IPS-18c (cell line): ENCODE results near the gene PTPRN2.

ENCODE experiments used
- H3K4me3 ChIP-seq: 2 replicates; pipeline ENCODE4 v1.7.0; 2013; ENCODE audit warnings: low read depth, mild to moderate bottlenecking, low read length, moderate library complexity; ENCODE audit not compliant: insufficient read depth
- H3K9me3 ChIP-seq: one replicate; pipeline ENCODE4 v1.6.1; 2013; ENCODE audit warnings: mild to moderate bottlenecking, low read length, moderate library complexity; ENCODE audit not compliant: control insufficient read depth, insufficient read depth

PTPRN2 gene

DNA sequence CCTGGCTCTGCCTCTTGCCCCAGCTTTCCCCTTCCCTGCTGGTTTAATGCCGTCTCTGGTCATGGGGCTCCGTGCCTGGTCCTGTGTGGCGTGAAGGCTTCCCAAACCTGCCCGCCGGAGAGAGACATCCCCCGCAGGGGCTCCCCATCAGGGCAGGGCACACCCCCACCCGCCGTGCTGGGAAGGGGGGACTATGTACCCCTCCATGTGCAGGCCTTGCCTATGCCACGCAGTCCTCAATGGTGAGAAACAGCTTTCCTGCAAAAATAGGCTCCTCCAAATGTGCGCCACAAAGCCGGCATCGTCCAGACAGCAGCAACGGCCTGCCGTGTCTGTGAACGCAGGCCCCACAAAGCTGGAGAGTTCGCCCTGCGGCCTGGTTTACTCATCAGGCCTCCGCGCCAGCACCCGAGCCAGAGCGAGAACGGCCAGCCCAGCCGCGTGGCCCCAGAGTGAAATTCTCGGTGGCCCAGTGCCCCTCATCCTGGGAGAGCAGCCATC, 937.4 kb downstream of the PTPRN2 start:
- peaks cover 15% of the 10 kb centered on the region for H3K9me3 ChIP-seq
- no peak overlapping the region for H3K4me3 ChIP-seq

DNA sequence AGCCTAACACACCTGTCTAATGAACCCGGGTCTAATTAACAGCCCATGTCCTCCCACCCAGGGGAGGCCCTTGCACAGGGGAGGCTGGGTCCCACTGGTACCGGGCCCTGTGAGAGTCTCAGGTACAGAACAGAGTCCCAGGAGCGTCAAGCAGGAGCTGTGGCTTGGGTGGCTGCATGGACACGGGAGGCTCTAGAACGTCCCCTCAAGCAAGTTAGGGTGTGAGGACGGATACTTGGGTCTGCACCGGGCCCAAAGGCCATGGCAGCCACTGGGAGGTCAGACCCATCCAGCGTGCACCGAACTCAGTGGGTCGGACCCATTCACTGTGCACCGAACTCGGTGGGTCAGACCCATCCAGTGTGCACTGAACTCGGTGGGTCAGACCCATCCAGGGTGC, 941.1 kb downstream of the PTPRN2 start:
- Histone ChIP-seq H3K9me3 (peaks cover 27% of the 10 kb centered on the region), H3K4me3 (no peak overlapping the region)

DNA sequence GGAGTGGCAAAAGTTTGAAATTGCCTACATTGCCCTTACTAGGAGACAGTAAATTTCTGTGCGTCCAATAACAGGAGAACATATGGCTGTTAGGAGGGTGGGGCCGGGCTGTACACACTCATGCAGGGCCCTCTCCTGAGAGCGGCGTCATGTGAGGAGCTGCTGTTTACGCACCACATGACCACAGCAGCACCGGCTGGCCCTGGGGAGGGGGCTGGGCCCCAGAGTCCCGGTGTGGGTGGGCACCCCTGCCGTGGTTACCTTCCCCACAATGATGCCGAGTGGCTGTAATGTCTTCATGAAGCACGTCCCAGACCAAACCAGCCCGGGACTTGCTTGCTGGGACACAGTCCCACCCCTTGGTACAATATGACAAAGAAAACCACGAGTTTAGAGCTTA, 942.1 kb downstream of the PTPRN2 start:
- Histone ChIP-seq H3K4me3 (no peak overlapping the region; the same call in 1 of the 2 replicates), H3K9me3 (peaks cover 27% of the 10 kb centered on the region)

DNA sequence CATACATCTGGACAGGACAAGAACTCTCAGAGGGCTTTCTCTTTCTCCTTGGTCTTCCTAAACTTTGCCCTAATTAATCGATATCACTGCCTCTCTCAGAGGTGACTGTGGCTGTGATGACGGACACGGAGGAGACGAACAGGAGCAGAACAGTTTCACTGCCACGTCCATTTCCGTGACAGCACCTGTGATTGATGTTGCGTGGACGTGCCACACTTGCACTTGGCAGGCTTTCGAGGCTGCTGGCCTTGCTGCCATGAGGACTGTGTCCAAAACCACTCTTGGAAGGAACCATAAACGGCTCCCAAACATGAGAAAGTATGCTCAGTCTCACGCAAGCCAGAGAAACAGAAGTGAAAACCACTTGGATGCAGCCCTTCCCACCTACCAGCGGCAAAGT, 942.7 kb downstream of the PTPRN2 start:
- Histone ChIP-seq H3K4me3 (no peak overlapping the region), H3K9me3 (peaks cover 27% of the 10 kb centered on the region)

DNA sequence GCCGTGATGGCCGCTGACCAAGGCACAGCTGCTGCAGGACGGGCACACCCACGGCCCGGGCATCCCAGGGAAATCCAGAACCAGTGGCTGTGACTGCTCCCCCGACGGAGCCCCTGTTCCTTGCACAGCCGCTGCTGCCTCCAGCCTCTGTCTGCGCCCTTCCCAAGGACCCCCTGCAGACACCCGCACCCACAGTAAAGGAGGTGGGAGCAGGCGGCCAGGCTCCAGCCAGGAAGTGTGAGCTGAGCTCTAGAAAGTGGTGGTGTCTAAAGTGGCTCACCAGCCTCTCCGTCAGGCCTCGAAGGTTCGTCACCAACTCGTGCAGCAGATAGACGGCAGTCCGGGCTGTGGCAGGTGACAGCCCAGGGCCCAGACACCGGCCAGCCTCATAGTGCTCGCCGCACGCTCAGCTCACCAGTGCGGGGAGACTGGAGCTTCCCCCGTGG, 944.1 kb downstream of the PTPRN2 start:
- Histone ChIP-seq H3K9me3 (peaks cover 31% of the 10 kb centered on the region), H3K4me3 (no peak overlapping the region)

DNA sequence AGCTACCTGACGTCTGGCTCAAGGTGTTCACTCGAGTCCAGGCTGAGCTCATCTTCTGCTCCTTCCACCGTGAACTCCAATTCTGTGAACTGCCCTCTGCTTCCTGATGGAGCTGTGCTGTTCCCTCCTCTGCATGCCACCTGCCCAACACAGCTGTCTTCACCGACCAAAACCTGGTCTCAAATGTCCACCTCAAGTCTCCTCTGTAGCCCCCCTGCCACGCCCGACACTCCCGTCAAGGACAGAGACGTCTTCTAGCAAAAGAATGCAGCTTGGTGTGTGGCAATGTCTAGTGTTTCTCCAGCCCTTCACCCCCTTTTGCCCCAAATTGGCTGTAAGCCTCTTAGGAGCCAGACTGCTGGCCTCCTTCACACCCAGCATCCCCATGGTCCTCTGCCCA, 945.8 kb downstream of the PTPRN2 start:
- peaks cover 42% of the 10 kb centered on the region for H3K9me3 ChIP-seq
- no peak overlapping the region for H3K4me3 ChIP-seq

DNA sequence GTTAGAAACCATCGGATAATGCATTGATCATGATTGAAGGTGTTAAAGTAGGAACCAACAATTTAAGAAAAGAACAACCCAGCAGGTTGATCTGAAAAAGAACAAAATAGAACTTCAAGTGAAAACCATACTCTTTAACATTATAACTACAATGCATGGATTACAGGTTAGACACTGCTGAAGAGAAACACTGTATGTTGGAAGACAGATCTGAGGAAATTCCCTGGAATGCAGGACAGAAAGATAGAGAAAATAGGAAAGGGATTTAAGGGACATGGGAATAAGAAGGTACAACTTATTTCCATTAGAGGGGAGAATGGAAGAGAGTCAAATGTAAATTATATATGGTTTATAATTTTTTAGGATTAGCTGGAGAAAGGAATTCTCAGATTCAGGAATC, 947.5 kb downstream of the PTPRN2 start:
- H3K9me3 ChIP-seq, result peaks cover 33% of the 10 kb centered on the region
- H3K4me3 ChIP-seq, result no peak overlapping the region

DNA sequence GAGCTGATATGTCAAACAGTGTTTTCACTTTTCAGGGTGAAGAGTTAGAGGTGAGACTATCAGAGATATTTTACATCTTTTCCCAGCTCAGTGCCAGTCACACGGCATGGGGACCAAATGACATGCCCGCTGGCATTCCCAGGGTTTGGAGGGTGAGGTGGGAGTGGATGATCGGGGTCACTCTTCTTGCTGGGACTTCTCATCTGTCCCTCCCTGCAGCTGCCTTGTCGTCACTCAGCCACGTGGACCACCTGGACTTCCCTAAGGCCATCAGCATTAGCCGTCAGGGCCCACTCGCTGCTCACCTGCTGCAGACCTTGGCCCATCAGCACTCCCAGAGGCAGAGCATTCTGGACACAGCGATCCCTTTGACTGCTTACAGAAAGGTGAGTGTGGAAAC, 949.1 kb downstream of the PTPRN2 start:
- no peak overlapping the region for H3K4me3 ChIP-seq
- peaks cover 31% of the 10 kb centered on the region for H3K9me3 ChIP-seq

DNA sequence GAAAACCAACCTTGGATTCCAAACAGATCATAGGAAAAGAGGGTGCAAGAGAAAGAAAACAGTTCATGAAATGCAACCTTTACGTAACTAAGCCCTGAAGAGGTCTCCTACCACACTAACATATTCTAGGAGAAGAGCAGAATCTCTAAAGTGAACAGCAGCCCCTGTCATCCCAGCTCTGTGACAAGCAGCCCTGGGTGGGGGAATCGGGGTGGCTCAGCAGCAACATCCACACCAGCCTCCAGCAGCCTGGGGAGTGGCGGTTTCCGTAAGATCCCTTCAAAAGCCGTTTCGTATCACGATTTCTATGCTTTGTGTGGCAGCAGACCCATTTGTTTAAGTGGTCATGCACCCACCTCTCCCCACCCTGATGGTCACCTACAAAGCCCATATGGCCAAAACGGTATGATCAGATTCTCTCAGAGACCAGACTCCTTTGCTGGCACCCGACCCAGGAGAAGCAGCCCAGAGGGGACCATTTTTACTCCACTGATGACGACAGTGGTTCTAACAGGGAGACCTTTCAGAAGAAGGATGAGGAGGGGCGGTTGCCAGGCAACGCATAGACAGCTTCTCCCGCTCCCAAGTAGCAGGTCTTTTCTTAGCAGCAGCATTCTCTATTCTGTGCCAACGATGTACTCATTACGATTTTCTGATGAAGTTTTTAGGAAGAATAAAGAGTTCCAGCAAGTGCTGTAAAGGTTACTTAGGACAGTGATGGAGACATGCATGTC, 950.2 kb downstream of the PTPRN2 start:
- peaks cover 29% of the 10 kb centered on the region for H3K9me3 ChIP-seq
- H3K4me3 ChIP-seq, result no peak overlapping the region

DNA sequence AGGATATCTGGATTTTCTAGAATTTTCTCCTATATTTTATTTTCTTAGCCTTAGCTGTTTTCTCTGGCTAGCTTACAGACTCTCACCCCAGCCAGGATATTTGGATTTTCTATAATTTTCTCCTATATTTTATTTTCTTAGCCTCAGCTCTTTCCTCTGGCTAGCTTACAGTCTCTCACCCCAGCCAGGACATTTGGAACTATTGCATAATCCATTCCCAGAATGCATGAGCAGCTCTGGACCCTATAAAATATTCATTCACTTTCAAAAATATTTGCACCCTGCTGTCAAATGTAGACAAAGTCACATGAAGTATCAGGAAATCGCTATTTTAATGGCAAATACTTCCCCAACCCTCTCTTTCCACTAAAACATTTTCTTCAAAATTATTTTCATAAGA, 952.0 kb downstream of the PTPRN2 start:
- no peak overlapping the region for H3K4me3 ChIP-seq
- peaks cover 26% of the 10 kb centered on the region for H3K9me3 ChIP-seq

DNA sequence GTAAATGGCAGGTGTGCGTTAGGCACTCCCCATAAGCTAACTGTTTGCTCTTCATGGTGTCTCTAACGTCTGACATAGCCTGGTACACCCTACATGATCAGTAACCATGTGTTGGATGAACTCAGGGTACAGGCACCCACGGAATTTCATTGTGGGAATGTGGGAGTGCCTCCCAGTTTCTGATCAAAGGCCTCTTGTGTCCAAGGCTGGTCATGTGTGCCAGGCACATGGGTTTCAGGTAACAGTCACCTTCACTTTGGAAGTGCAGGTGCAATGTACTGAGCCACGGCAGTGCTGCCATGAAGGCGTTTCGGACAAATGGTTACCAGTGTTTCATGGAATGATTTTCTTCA, 952.5 kb downstream of the PTPRN2 start:
- peaks cover 27% of the 10 kb centered on the region for H3K9me3 ChIP-seq
- H3K4me3 ChIP-seq, result no peak overlapping the region

DNA sequence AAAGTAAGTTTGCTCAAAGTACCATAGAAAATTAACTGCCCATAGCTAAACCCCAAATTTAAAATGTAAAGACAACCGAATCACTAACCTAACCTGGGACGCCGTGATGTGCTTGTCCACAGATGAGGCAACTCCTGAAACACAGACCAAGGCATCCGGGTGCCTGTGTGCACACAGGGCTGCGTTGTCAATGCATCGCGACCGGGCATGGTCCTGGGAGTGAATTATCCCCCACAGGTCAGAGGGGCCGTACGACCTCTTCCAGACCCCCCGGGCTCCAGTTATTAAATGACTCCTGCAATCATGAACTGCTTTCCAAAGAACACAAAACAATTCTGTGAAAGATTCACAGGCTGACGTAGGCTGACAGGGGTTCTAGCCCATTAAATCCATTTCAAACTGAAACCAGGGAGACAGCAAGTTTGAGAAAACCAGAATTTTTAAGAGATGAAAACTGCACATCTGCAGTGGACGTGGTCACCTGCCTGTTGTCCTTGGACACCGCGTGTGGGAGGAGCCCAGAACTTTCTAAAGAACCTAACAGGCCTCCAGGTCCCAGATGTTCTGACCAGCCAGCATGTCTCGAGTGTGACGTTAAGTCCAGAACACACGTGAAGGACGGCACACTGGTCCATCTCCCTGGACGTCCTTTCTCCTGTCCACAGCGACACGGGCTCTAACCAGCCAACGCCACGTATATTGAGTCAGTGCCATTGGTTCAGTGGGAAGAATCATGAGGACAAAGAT, 953.0 kb downstream of the PTPRN2 start:
- Histone ChIP-seq H3K4me3 (no peak overlapping the region), H3K9me3 (peaks cover 27% of the 10 kb centered on the region)

DNA sequence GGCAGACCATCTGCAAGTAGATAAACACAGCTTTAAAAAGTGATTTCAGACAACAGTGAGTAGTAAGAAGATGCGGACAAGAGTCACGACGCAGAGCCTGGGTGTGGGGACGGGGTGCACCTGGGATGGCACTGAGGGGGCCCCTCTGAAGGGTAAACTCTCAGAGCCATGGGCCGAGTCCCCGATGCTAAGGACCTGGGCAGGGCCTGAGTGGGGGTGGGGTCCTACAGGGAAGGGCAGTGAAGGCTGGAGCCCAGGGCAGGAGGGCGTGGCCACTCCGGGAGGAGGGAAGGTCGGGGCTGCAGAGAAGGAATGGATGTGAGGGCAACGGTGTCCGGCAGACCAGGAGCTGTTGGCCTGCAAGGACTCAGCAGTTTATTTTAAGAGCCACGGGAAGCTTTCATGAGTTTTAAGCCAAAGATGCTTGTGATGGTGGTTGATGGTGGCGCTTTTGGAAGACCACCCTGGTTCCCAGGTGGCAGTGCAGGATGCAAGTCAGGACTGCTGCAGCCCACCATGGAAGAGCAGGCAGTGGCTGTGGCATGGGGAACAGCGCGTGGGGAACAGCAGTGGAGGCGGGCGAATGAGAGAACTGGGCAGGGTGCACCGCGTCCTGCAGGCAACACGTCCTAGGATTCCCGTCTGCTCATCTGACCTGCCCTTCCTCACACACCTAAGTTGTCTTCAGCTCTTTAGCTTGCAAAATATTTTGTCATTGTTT, 954.0 kb downstream of the PTPRN2 start:
- peaks cover 27% of the 10 kb centered on the region for H3K9me3 ChIP-seq
- no peak overlapping the region for H3K4me3 ChIP-seq

DNA sequence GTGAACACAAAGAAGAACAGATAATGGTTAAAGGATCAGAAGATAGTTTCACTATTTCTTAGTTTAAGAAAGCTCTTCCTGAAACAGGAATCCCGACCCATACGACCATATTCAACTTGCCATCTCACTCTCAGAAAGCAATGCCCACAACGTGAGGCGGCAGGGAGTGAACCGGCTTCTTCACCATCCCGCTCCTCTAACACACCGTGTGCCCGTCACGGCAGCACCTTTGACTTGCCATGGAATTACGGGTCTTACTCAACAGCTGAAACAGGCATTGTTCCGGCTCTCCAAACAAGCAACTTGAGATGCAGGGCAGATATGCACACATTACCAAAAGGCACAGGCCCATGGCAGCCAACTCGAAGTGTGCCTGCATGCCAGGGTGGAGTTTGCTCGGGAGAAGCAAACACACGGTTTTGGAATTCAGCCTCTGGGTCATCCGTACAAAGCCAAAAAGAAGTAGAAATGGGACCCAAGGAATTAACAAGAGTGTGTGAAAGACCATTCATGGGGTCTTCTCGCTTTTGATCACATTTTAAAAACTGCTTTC, 957.2 kb downstream of the PTPRN2 start:
- peaks cover 21% of the 10 kb centered on the region for H3K9me3 ChIP-seq

DNA sequence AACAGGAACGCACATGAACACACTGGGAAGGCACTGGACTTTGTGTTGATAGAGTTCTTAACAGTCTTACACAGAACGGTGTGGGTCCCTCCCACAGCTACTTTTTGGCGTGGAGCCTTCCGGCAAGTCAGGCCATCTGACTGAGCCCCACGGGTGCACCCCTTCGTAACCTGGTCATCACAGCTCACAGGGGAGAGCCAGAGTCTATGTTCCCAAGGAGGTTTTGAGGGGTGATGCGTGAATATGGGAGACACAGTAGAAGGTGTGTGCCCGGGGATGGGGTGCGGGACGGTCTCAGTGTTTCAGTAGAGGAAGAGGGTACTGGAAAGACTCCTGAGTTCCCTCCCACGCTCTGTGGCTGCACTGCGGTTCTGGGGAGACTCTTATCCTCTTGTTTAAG, 959.2 kb downstream of the PTPRN2 start:
- H3K4me3 ChIP-seq, result no peak overlapping the region
- H3K9me3 ChIP-seq, result peaks cover 18% of the 10 kb centered on the region

More for the DNA sequence above, 957.2 kb downstream of the PTPRN2 start:
- no peak overlapping the region for H3K4me3 ChIP-seq

DNA sequence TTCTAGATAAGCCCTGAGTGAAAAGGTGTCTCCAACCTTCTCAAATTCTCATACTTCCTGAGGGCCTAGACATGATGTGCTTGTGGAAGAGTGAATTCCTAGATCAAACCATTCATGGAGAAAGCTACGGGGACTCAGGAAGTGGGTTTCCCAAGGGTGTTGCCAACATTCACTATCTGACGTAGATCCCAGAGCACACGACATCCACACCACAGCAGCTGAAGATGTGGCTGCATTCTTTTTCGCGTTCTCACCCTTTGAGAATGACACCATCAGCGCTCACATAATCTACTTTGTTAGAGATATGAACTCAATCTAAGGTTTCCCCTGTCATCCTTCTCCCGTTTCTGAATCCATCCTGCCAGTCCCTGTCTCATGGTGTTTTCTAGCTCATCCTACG, 960.0 kb downstream of the PTPRN2 start:
- Histone ChIP-seq H3K4me3 (no peak overlapping the region), H3K9me3 (peaks cover 13% of the 10 kb centered on the region)

DNA sequence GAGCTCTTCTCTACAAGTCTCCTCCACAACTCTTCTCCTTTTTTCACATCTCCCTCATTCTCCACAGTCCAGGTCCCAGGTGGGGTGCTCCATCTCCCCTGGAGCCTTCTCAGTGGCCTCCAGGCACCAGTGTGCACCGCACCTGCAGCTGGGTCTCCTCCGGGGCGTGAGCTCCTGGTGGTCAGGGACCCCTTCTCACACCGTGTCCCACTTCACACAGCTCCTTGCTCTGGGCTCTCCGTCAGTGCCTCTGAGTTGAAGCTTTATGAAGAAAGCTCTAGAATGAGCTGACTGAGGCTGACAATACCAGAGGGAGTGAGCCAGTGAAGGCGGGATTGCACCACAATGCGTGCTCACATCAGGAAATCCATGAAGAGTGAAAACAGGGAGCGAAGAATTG, 960.6 kb downstream of the PTPRN2 start:
- Histone ChIP-seq H3K4me3 (no peak overlapping the region), H3K9me3 (peaks cover 13% of the 10 kb centered on the region)
